CD4-positive, alpha-beta T cell treated with Interferon alpha-2 for 1 hour (primary cell): Measurements from ENCODE around the gene PPP6R2.
"Not testable (repeated sequence)": the region's sequence is repeated elsewhere in the genome, so short reads cannot be mapped to it uniquely, and the experiment has no call there.

Experiments
- DNase-seq, 2 donors: peaks; one replicate each; pipeline ENCODE4 v3.0.0-alpha.2; 2020 to 2022

The PPP6R2 gene

GRCh38 chr22:50403701-50404101 is 60.6 kb downstream of the PPP6R2 start:
- peak in 1 of 2 donors; percentile 23 for DNase-seq

- DNase-seq, result no peak
Observed at GRCh38 chr22:50406416-50407170, 63.5 kb downstream of the PPP6R2 start.

- DNase-seq, result no peak
Observed at GRCh38 chr22:50408311-50408710, 65.2 kb downstream of the PPP6R2 start.

GRCh38 chr22:50408954-50409353 is 65.8 kb downstream of the PPP6R2 start:
- DNase-seq, result not testable (repeated sequence)

GRCh38 chr22:50414476-50415248 is 71.5 kb downstream of the PPP6R2 start:
- DNase-seq, result no peak

- DNase-seq, result no peak
Observed at GRCh38 chr22:50415426-50415825, 72.3 kb downstream of the PPP6R2 start.

GRCh38 chr22:50416996-50417395 is 73.9 kb downstream of the PPP6R2 start:
- no peak for DNase-seq

GRCh38 chr22:50417411-50418210 is 74.5 kb downstream of the PPP6R2 start:
- DNase-seq, result no peak

- no peak for DNase-seq
Observed at GRCh38 chr22:50418624-50419023, 75.5 kb downstream of the PPP6R2 start.

GRCh38 chr22:50419116-50419515 is 76.0 kb downstream of the PPP6R2 start:
- DNase-seq, result no peak

- no peak for DNase-seq
Observed at GRCh38 chr22:50420015-50420414, 76.9 kb downstream of the PPP6R2 start.

- no peak for DNase-seq
Observed at GRCh38 chr22:50420581-50420980, 77.5 kb downstream of the PPP6R2 start.

- no peak for DNase-seq
Observed at GRCh38 chr22:50422046-50422445, 78.9 kb downstream of the PPP6R2 start.

- DNase-seq, result no peak
Observed at GRCh38 chr22:50422961-50423815, 80.1 kb downstream of the PPP6R2 start.

- DNase-seq, result no peak
Observed at GRCh38 chr22:50423956-50424355, 80.8 kb downstream of the PPP6R2 start.

- no peak for DNase-seq
Observed at GRCh38 chr22:50425179-50425916, 82.2 kb downstream of the PPP6R2 start.

GRCh38 chr22:50432131-50432876 is 89.2 kb downstream of the PPP6R2 start:
- no peak for DNase-seq

GRCh38 chr22:50432877-50433510 is 89.9 kb downstream of the PPP6R2 start:
- not testable (repeated sequence) for DNase-seq

GRCh38 chr22:50434849-50435248 is 91.7 kb downstream of the PPP6R2 start:
- no peak for DNase-seq

- DNase-seq, result no peak
Observed at GRCh38 chr22:50435291-50436014, 92.3 kb downstream of the PPP6R2 start.
